ENCODE measurements around the gene VIT. TPM values are rescaled to one million over a fixed set of nuclear protein-coding genes. Genes with fewer than 3 reads are reported as not detected.
"Not testable (repeated sequence)": the region's sequence is repeated elsewhere in the genome, so short reads cannot be mapped to it uniquely, and the experiment has no call there.

The VIT gene
- total RNA-seq, 2 donors from 2014 or later: 0.50 to 1.3 TPM

DNA sequence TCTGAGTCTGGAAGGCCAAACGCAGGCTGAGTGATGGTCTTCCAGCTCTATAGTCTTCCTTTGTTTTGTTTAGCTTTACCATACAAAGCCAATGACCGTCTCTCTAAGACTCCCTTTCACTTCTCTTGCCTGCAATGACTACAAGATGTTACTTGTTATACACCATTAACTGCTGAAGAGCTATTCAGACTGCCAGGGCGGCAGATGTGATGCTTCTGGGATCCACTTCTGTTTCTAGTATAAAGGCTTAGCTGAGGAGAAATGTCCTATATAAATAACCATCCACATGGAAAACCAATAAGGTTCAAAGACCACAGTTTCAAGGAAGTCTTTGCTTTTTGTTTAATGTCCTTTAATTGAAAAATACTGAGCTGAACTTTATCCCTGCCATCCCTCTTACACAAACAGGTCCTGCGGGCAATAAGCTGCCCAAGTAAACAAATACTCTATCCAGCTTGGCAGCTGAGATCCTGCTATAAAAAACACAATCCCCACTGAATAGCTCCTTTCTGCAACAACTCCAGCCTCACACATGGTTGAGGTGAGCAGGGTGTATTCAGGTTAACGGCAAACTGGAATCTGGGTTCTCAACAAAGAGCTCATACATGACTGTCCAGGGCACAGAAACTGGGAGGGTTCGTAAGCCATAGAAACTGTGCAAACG lies 124.6 kb downstream of the VIT start:
- DNase-seq (peak; percentile 53 to 62), ATAC-seq (peak; percentile 89)
- intact Hi-C loops (cut with DNase I, micrococcal nuclease): no loop called here

DNA sequence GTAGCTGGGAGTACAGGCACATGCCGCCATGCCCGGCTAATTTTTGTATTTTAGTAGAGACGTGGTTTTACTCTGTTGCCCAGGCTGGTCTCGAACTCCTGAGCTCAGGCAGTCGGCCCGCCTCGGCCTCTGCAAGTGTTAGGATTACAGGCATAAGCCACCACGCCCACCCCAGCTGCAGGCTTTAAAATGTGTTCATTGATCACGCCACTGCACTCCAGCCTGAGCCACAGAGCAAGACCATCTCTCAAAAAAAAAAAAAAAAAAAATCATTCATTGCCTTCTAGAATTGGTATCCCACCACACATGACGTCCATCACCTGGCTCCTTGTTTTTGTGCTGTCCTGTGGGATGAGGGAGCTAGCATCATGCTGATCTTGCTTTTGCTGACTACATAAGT lies 127.4 kb downstream of the VIT start:
- ATAC-seq: no peak
- DNase-seq: no peak
- intact Hi-C loops (cut with DNase I, micrococcal nuclease): no loop called here

DNA sequence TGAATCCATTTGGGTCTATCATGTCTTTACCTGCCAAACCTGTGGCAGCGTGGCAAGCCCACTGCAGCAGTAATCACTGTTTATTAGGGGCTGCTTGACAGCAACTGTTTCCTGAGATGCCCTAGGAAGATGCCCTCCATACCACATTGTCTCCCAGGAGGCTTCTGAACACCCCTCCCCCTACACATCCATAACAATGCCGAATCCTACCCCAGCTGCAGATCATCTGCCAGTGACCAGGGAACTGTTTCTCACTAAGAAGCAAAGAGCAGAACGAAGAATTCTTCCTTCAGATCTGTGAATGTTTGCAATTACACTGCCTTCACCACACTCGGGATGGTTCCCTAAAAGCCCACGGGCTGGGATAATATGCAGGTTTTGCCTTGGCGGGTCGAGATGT lies 127.8 kb downstream of the VIT start:
- DNase-seq (no peak), ATAC-seq (no peak)
- intact Hi-C loops (cut with DNase I, micrococcal nuclease): no loop called here

DNA sequence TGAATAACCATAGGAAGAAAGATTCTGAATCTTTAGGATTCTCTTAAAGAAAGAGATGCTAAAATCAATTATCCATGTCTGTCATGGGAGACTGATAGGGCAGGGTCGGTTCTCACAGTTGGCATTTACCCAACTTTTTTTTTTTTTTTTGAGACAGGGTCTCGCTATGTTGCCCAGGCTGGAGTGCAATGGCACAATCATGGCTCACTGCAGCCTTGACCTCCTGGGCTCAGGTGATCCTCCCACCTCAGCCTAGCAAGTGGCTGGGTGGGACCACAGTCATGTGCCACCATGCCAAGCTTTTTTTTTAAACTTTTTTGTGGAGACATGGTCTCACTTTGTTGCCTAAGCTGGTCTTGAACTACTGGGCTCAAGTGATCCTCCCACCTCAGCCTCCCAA lies 128.2 kb downstream of the VIT start:
- DNase-seq; ATAC-seq; intact Hi-C loops (cut with DNase I, micrococcal nuclease): not testable (repeated sequence)

DNA sequence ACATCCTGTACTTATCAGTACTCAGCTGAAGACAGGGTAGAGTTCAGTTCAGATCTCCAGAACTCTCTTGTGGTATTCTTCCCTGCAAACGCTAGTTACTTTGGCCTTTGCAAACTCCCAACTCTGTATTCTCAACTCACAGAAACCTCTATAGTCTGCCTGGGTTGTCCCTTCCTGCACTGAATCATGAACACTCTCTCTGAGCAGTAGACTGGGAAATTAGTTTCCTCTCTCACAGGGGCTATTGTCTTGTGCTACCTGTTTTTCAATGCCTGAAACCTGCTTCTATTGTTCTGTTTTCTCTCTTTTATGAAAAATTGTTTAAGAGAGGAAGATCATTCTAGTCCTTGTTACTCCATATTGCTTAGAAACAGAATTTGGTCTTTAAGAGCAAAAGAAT lies 134.7 kb downstream of the VIT start:
- peak; percentile 37 for ATAC-seq
- intact Hi-C loops (cut with DNase I, micrococcal nuclease): no loop called here
- no peak for DNase-seq

DNA sequence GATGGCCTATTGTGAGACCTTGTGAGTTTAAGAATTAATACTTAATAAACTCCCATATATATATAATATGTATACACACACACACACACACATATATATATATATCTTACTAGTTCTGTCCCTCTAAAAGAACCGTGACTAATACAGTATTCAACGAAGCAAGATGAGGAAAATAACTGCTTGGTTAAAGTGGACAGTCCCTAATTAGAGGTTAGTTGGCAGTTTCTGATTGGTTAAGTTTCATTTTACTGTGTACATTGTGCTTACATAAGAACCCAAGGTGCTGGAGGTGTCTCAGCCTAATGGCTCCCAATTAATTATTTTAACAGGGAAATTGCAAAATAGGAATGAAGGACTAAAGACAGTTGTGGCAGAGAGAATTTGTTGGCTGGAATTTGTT lies 137.7 kb downstream of the VIT start:
- no peak for DNase-seq
- intact Hi-C loops (cut with DNase I, micrococcal nuclease): no loop called here
- ATAC-seq: no peak

DNA sequence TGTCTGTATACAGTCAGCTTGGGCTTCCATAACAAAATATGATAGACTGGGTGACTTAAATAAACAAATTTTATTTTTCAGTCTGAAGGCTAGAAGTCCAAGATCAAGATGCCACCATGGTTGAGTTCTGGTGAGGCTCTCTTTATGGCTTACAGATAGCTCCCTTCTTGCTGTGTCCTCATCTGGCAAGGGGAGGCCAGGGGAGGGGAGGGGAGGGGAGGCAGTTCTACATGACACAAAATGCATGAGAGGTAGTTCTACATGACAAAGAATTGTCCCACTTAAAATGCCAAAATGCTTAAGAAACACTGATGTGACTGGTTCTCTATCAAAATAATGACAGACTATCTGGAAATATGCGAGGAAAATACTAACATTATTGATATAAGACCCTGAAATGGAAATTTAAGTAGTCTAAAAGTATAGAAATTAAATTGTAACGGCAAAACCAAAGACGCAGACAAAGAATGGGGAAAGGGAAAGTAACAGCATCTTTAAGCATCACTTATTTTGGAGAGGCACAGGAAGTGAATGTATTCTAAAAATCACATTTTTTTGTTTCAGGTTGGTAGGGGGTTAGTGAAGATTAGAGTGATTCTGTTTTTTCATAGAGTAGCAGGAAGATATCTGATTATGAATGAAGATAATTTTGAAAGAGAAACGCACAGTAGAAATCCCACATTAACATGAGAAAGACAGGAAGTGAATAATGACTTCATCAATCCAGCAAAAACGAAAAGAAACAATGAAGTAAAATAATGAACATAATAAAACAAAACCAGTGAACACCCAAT lies 138.4 kb downstream of the VIT start:
- intact Hi-C loops (cut with DNase I, micrococcal nuclease): no loop called here
- no peak for ATAC-seq

DNA sequence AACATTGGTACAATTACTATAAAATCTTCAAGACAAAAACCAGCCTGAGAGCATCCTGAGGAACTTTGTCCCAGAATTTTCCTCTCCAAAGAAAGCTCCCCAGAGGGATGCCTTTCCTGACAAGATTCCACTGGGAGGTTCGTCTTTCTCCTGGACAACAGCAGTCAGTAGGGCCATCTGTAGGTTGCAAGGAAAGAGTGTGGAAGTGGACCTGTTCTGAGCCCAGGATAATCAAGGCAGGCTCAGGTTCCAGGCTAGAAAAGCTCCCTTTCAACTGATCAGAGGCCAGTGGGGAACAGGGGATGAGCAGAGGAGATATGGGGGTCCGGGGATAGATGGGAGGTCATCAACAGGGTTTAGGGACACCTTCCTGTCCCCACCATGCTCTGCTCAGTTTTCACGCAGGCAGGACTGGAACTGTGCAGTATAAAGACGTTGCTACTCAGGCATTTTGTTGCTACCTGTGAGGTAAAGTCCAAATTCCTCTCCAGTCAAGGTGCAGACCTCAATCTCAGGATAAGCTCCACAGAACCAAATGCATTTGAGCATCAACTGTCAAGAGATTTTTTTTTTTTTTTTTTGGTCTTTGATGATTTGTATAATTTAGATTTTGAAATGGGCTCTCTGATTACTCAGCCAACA lies 143.6 kb downstream of the VIT start:
- ATAC-seq (peak; percentile 90), DNase-seq (no peak)
- intact Hi-C loops (cut with DNase I, micrococcal nuclease): no loop called here

More for the DNA sequence above, 138.4 kb downstream of the VIT start:
- no peak for DNase-seq

DNA sequence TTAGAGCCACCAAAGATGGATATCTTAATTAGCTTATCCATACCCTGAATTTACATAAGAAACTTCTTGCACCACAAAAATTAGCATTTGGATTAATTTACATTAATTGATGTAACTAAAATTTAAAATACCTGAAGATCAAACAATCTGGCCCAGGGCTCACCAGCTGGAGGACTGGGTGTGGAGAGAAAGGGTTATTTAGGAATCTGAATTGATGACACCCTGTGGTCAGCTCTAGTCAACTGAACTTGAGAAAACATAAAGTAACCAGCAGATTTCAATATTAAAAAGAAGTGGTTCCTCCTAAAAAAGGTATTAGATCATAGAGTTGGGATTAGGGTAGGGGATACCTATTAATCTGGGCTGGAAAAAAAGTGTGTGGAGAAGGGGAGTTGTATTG lies 147.3 kb downstream of the VIT start:
- DNase-seq: no peak
- intact Hi-C loops (cut with DNase I, micrococcal nuclease): no loop called here
- no peak for ATAC-seq

DNA sequence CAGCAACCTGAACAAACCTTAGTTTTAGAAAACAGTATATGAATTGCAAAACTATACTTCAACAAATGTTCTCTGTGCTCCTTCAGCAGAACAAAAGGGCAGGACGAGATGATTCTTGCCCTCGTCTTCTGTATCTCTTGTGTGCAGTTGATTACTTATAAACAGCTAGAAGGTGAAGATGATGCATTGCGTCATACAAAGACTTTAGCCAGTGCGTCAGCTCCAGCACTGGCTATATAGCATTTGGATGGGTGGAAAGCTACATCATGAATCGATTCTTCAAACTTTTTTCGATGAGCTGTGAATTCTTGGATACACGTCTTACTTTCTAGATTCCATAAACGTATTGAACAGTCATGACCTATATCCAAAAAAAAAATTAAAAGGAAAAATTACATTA lies 152.8 kb downstream of the VIT start:
- intact Hi-C loops (cut with DNase I, micrococcal nuclease): no loop called here
- DNase-seq: no peak
- ATAC-seq: no peak

DNA sequence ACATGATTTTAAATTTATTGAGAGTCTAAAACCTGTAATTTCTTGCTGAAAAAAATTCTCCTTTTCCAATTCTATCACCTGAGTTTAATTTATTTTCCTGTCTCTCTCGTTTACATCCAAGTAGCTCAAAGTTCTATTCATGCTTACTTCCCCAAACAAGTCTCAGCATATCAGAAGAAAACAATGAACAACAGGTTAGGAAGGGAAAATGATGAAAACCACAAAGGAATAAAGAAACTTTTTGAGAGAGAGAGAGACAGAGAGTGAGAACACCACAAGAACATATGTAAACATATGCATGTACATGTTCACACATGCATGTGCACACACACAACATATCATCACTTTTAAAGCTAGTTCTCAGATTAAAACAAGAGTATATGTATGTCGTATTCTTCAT lies 157.7 kb downstream of the VIT start:
- intact Hi-C loops (cut with DNase I, micrococcal nuclease): no loop called here
- ATAC-seq (no peak), DNase-seq (no peak)

DNA sequence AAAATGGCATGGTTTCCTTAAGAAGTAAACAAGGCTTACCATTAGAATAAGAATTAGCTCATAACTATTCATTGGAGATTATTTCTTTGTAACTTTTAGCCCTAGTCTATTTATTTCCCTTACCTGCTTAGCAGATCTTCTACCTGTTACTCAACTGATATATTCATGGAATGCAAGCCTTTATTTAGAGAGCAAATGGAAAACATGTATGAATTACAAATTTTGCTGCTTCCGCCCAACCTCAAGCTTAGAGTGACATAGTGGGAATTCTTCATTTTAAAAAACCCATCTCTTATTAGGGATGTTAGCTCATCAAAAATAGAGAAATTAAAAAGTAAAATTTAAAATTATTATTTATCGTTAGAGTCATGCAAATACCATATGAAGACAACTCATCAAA lies 158.9 kb downstream of the VIT start:
- intact Hi-C loops (cut with DNase I, micrococcal nuclease): no loop called here
- no peak for ATAC-seq
- DNase-seq: no peak

DNA sequence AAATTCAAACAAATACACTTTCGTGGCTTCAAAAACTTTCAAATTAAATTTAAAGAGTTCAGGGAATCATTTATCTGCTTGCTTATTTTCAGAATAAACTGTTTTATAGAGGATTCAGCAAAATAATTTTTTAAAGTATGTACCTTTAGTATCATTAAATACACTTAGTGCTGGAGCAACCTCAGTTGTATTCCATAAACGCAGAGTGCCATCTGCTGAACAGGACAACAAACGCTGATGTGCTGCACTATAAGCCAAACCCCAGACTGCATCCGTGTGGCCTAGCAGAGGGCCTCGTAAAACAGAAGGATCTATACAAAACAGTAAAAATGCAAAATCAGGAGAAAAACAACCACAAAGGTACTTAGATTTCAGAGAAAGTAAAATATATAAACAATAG lies 161.2 kb downstream of the VIT start:
- intact Hi-C loops (cut with DNase I, micrococcal nuclease): no loop called here
- ATAC-seq (peak; percentile 78), DNase-seq (peak; percentile 13 to 38)

DNA sequence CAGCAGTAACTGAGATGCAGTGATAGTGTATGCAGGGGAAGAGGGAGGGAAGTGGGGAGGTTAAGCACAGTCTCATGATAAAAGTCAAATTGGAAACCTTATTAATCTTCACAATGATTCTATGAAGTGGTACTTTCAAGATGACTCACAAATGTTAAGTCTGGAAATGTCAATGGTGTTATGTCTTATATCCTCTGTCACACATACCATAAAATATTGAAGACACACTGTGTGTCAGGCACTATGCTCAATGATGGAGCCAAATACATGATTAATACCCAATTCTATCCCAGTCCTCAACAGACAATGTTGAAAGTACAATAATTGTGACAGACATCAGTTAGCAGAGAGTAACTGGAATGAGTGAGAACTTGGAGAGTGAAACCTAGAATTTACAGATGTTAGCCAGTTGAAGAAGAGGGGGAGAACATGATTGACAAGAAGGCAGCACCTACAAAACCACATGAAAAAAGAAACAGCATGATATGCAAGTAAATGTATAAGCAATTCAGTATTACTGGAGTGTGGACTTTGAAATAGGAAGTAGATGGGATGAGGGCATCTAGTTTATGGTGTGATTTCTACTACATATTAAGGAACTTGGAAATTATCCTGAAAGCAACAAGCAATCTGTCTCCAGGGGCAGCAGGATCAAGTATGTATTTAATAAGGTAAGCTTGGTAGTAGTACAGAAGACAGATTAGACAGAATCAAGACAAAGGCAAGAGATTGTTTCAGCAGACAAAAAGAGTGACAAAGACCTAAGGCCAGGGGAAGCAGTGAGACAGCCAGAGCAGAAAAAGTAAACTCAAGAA lies 162.3 kb downstream of the VIT start:
- no peak for DNase-seq
- intact Hi-C loops (cut with DNase I, micrococcal nuclease): no loop called here

DNA sequence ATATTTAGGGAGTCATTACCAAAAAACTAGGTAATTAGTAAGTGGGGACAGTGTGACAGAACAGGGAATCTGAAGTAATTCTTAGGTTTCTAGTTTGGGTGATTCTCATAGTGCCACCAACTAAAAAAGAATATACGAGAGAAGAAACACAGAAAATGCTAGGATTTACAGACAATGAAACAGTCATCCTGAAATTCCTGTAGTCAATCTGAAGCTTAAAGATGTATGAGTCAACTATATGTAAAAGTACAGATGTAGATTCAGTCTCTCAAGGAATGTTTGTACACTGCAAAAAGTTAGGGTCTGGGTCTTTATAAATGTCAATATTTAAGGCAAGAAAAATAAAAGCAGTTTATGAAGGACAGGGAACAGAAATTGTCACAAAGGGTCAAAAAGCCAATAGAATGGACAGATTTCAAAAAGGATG lies 162.9 kb downstream of the VIT start:
- intact Hi-C loops (cut with DNase I, micrococcal nuclease): no loop called here
- ATAC-seq: peak; percentile 33

More for the DNA sequence above, 162.3 kb downstream of the VIT start:
- ATAC-seq: peak; percentile 95

DNA sequence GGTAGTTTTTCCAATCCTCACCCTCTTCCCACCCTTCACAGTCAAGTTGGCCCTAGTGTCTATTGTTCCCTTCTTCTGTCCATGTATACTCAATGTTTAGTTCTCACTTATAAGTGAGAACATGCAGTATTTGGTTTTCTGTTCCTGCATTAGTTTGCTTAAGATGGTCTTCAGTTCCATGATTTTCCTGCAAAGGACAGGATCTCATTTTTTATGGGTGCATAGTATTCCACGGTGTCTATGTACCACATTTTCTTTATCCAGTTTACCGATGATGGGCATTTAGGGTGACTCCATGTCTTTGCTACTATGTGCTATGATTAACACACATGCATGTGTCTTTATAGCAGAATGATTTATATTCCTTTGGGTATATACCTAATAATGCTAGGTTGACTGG lies 165.4 kb downstream of the VIT start:
- intact Hi-C loops (cut with DNase I, micrococcal nuclease): no loop called here
- no peak for ATAC-seq
- DNase-seq: no peak

More for the DNA sequence above, 162.9 kb downstream of the VIT start:
- DNase-seq: no peak

Data from left colon (tissue), 2 donors.